Measurements from ENCODE around the gene GALNT13.

- no peak for TF ChIP-seq SIN3A (IDR thresholded peaks at IDR 0.05; ENCODE audit: borderline replicate concordance, insufficient read depth, low read length)
- no peak for TF ChIP-seq POLR2AphosphoS5 (IDR thresholded peaks at IDR 0.05; ENCODE audit: low read depth, low read length)
- TF ChIP-seq, protein P1, sequence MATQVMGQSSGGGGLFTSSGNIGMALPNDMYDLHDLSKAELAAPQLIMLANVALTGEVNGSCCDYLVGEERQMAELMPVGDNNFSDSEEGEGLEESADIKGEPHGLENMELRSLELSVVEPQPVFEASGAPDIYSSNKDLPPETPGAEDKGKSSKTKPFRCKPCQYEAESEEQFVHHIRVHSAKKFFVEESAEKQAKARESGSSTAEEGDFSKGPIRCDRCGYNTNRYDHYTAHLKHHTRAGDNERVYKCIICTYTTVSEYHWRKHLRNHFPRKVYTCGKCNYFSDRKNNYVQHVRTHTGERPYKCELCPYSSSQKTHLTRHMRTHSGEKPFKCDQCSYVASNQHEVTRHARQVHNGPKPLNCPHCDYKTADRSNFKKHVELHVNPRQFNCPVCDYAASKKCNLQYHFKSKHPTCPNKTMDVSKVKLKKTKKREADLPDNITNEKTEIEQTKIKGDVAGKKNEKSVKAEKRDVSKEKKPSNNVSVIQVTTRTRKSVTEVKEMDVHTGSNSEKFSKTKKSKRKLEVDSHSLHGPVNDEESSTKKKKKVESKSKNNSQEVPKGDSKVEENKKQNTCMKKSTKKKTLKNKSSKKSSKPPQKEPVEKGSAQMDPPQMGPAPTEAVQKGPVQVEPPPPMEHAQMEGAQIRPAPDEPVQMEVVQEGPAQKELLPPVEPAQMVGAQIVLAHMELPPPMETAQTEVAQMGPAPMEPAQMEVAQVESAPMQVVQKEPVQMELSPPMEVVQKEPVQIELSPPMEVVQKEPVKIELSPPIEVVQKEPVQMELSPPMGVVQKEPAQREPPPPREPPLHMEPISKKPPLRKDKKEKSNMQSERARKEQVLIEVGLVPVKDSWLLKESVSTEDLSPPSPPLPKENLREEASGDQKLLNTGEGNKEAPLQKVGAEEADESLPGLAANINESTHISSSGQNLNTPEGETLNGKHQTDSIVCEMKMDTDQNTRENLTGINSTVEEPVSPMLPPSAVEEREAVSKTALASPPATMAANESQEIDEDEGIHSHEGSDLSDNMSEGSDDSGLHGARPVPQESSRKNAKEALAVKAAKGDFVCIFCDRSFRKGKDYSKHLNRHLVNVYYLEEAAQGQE (IDR thresholded peaks at IDR 0.05; ENCODE audit: insufficient read depth in 1 of 2, low read depth in 2 of 2, low read length in 2 of 2), result no peak
Measured at GRCh38 chr2:154375579-154375931, 503.8 kb downstream of the GALNT13 start.

All from PFSK-1 (cell line).